Measurements from ENCODE around the gene DDX54. TPM values are rescaled to one million over a fixed set of nuclear protein-coding genes. Genes with fewer than 3 reads are reported as not detected.
"Not testable (repeated sequence)": the region's sequence is repeated elsewhere in the genome, so short reads cannot be mapped to it uniquely, and the experiment has no call there.

Gene DDX54
- polyA plus RNA-seq, 1 donor, result 58.6 TPM

DNA sequence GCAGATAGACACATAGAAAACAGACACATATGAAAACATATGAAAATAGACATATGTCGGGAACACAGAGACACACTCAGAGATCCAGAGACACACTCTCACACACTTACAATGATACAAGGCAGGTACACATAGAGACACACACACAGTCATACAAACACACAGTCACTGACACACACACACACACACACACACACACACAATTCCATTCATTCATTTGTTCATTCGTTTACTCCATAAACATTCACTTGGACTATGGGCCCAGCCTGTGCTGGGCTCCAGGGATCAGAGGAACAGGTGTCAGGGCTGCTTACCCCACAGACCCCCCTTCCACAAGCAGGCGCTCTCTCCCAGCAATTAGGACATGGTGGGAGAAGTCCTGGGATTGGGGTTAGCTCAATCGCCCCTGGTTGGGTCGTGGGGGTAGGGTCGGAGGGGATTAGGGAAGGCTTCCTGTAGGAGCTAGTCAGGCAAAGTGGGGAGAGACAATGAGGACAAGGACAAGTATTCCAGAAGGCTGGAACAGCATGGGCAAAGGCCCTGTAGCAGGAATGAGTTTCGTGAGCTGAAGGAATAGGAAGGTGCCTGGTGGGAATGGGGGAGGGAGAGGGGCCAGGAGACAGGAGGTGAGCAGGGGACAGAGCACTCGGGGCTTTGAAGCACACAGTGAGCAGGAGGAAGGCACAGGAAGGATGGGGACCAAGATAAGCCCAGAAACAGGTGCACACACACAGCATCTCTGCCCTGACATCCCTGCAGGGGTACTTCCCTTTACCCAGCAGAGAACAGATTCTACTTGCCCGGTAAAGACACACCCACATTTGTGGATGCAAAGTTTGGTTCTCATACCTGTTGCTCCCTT, 56.2 kb downstream of the DDX54 start:
- DNase-seq, result no peak

DNA sequence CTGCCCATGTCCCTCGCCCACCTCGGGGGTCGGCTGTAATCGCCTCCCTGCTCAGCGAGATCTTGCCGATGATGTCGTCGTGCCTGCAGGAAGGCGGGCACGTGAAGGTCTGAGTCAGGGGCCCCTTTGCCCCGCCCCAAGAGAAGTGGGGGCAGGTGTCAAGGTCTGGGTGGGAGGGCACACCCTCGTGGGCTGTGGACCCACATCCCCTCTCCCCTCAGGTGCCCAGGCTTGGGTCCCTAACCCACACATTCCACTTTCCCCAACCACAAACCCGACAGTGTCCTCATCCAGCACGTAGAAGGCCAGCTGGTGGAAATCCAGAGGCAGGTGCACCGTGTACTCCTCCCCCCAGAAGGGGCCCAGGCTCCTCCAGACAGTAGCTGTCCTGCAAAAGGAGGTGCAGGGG, 57.5 kb downstream of the DDX54 start:
- no peak for DNase-seq

DNA sequence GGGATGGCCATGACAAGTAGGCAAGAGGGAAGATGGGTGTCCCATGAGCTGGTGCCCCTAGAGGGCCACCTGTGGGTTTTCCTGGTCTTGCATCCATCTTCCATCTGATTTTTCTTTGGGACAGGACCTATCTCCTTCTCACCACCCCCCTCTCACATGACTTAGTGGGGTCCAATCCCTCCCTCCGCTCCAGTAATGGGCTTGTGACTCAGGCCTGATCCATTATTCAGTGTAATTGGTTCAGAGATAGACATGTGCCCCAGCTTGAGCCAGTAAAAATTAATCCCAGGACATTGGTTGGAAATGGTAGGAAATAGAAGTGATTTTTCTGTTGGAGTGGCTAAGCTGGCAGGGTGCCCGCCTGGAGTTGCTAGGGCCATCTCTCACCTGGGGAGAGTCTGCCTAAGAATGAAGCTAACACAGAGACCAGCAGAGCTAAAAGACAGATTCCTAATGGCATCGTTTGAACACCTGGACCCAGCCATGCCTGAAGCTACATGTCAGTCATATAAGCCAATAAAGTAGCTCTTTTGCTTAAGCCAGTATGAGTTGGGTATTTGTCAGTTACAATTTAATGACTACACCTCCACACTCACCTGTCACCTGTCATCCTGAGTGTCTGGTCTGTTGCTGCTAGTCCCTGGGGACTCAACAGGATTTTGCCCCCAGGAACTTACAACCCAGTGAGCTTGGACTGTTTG, 64.5 kb downstream of the DDX54 start:
- no peak for DNase-seq

DNA sequence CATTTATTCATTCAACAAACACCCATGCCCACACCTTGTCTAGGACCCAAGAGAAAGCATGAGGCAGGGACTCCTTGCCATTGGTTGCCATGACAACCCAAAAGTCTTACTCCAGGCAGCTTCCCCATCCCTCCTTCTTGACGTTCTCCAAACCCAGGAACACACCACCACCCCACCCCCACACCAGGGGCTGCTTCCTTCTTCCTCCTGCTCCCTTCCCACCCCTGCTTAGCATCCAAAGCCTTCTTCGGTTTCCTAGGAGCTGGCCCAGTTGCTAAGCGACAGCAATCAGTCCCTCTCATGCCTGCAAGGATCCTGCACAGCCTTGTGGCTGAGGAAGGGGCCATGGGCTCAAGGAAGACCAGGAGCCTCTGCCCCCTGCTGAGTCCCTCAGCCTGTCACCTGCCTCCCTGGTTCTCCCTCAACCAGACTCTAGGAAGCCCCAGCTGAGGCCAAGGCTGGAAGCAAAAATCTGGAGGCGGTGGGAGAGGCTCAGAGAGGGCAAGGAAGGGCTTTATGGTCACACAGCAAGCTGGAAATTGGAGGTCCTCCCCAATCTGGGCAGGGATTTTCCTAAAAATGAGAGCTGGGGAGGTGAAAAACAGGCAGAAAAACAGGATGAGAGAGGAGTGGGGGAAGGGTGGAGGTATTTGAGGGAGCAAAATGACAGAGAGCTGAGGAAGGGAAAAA, 65.2 kb downstream of the DDX54 start:
- no peak for DNase-seq

DNA sequence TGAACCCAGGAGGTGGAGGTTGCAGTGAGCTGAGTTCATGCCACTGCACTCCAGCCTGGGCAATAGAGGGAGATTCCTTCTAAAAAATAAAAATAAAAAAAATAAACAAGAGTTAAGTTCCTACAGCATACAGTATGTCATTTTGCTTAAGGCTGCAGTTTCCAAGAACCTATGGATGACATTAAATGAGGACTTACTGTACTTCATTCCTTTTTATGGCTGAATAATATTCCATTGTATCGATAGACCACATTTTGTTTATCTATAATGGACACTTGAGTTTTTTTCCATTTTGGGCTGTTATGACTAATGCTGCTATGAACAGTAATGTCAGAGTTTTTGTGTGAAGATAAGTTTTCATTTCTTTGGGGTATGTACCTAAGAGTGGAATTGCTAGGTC, 67.1 kb downstream of the DDX54 start:
- no peak for DNase-seq

DNA sequence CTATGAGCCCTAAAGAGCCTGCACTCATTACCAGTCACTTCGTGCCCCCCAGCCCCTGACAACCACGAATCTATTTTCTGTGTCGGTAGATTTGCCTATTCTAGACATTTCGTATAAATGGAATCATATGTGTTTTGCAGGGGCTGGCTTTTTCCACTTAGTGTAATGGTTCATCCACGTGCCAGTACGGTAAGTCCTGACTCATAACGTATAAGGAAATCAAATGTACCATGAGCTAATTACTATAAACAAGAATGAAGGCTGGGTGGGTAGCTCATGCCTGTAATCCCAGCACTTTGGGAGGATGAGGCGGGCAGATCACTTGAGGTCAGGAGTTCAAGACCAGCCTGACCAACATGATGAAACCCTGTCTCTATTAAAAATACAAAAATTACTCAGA, 67.6 kb downstream of the DDX54 start:
- not testable (repeated sequence) for DNase-seq

DNA sequence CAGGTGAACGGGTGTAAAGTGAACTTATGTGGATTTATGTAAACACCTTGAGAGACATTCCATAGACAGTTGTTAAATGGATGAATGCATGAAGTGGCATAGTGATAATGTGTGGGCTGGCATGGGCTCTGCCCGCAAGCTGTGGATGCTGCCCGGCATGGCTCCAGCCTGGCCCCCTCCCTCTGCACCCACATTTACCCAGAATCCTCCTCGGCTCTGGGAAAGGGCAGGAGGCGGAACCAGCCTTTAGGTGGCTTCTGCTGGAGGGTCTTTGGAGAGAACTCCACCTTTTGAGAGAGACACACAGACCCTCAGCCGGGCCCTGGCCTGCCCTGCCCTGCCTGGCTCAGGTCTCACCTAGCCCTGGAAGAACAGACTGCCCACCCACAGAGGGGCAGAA, 68.4 kb downstream of the DDX54 start:
- no peak for DNase-seq

DNA sequence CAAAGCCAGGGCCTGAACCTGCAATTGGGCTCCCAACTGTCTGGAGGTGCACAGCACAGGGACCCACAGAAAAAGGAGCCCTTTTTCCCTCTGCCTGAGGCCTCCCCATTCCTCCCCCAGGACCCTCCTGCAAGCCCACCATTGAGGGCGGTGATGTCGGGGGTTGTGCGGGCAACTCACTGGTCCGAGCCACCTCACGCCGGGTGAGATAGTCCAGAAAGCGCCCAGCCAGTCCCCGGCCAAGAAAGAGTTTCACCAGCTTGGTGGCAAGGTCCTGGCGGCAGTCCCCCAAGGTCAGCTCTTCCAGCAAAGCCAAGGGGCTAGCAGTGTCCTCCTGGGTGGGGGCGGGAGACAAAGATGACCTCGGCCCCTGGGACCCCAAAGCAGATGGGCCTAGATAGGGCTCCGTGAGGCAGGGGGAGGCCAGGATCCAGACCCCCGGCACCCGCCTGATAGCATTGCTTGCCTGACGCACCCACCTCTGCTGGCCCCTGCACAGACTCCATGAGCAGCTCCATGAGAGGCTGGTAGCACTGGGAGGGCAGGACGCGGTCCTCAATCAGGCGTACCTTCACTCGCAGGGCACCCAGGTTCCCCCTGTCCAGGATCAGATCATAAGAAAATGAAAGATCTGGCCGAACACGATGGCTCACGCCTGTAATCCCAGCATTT, 69.7 kb downstream of the DDX54 start:
- no peak for DNase-seq

DNA sequence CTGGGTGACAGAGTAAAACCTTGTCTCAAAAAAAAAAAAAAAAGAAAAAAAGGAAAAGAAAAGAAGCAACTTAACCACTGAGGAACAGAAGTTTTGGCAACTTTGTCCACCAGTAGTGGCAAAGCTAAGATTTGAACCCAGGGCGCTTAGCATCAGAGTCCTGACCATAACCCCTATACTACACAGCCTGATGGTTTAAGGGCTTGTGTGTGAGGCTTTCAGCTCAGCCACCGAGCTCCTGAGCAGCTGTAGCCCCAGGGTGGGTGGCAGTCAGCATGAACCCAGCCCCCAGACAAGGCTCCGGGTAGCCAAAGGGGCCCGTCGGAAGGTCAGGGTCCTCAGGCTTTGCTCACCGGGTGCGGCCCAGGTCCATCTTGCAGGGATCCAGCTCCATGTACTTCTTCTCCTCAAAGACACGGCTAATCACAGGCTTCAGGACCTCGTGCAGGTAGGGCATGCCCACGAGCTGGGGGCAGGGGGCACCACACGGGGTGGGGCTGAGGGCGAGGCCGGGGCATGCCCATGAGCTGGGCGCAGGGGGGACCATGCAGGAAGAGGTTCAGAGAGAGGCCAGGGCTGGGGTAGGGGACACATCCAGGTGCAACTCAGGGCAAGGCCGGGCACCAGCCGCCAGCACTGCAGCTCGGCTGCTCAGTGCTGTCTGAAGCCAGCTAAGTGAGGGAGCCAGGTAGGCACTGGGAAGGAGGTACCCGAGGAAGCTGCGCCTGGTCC, 70.7 kb downstream of the DDX54 start:
- no peak for DNase-seq

DNA sequence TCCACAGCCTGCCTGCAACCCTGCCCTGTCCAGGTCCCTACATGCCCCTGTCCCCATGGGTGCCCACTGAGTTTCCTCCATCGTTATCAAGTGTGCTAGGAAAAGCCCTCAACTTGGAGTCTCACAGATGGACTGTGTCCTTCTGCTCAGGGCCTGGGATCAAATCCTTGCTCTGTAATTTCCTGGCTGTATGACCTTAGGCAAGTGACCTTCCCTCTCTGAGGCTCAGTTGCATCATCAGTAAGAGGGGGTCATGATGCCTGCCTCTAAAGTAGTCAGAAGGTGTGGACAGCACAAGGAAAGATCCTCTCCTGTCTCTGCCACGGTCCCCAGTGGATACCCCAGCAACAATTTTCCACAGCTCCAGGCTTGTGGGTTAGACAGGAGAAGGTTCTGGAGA, 71.9 kb downstream of the DDX54 start:
- no peak for DNase-seq

DNA sequence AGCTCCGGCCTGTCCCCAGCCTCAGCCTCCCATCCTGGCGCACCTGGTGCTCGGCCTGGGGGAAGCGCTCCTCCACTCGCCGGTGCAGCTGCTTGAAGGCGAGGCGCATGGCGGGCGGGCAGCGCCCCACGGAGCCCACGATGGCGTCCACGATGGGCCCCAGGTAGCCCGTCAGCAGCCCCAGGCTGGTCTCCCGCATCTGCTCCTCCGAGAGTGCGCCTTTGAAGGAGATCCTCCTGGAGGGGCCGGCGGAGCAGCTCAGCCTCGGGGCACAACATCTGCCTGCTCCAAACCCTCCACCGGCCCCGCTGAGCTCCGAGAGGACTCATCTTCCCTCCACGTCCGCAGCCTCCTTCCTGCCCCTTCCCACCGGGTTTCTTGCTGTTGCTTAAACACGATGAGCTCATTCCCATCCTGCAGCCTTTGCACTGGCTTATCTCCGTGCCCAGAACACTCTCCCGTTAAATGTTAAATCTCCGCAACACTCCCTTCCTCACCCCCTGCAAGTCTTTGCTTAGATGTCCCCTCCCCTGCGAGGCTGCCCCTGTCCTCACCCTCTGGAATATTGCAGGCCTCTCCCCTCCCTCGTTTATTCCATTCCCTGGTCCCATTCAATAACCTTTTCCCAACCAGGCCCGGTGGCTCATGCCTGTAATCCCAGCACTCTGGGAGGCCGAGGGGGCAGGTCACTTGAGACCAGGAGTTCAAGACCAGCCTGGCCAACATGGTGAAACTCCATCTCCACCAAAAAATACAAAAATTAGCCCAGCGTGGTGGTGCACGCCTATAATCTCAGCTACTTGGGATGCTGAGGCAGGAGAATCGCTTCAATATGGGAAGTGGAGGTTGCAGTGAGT, 73.0 kb downstream of the DDX54 start:
- no peak for DNase-seq

DNA sequence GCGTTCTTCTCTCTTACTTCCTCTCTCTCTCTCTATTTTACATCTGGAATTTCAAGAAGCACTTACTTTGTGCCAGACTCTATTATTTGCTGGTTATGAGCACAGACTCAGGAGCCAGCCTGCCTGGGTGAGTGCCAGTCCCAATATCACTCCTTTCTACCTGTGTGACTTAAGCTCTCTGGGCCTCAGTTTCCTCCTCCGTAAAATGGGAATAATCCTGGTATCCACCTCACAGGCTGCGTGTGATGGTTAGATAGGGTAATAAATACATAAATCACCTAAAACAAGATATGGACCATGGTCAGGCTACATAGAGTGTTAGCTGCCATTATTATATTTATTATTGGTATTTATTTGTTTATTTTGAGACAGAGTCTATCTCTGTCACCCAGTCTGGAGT, 74.0 kb downstream of the DDX54 start:
- no peak for DNase-seq

DNA sequence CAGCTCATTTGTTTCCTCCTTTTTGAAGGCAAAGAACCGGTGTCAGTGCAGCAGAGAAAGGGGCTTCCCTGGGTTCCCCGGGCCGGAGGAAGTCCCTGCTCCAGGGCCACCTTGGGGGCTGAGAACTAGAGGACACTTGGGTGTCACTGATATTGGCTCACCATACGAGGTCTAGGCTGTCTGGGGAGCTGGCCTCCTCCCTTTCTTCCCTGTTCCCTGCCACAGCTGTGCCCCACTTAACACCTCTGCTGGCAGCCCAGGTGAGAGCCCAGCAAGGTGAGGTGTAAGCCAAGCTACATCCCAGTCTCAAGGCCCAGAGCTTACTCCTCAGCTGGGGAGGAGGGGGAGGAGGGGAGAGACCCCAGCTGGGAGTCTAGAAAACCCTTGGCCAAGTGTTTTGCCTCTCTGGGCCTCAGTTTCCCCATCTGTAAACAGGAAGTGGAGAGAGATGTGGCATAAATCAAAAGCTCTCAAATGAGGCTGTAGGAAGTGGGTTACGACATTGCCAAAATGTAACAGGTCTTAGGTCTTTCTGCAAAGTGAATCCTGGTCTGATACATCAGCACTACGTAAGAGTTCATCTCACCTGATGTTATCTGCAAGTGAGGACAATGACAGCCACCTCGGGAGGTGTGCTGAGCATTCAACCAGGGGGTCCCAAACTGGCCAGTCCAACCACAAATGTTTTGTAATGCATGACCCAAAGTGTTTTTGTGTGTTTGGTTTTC, 75.2 kb downstream of the DDX54 start:
- no peak for DNase-seq

DNA sequence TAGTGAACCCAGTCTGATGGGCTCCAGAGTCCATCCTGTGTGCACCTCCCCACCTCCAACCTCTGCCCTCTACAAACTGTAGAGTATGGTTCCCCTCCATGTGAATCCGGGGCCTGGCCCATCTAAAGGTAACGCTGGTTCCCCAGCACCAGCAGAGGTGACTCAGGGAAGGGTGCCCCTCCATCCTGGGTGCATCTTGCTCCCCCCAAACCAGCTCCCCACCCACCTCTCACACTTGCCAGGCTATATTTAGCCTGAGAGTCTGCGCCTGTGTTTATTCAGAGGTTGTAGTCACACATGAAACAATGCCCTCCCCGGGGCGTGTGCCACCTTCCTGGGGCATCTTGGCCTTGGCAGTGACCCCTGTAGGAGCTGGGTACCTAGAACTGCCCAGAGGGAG, 75.9 kb downstream of the DDX54 start:
- no peak for DNase-seq

DNA sequence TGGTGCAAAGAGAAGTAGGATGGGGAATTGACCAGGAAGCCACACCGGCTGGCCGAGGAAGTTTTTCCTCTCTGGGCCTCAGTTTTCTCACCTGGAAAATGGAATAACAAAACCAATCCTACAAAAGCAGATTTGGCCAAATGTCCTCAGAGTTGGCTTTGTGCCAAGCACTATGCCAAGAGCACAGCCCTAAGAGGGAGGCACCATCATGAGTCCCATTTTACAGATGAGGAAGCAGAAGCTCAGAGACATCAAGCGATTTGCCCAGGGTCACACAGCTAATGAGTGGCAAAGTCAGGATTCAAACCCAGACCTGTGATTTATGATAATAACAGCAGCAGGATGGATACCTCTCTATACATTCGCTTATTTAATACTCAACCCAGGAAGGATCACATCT, 77.0 kb downstream of the DDX54 start:
- DNase-seq, result no peak

Other genes with a start within 250 kb of the DDX54 start
- gene OAS3, start 247.0 kb downstream of the DDX54 start, polyA plus RNA-seq (ENCODE audit: insufficient read length), result 11.5 TPM
- 9.9 TPM for gene OAS2, start 207.0 kb downstream of the DDX54 start, polyA plus RNA-seq (ENCODE audit: insufficient read length)
- 12.4 TPM for gene DTX1, start 128.7 kb downstream of the DDX54 start, polyA plus RNA-seq (ENCODE audit: insufficient read length)
- 6.3 TPM for gene RASAL1, start 49.7 kb downstream of the DDX54 start, polyA plus RNA-seq (ENCODE audit: insufficient read length)
- gene CFAP73, start 35.8 kb downstream of the DDX54 start, polyA plus RNA-seq (ENCODE audit: insufficient read length), result 1.3 TPM
- gene RITA1, start 243 bp upstream of the DDX54 start, polyA plus RNA-seq (ENCODE audit: insufficient read length), result 12.8 TPM
- gene TPCN1, start 36.0 kb upstream of the DDX54 start, polyA plus RNA-seq (ENCODE audit: insufficient read length), result 41.6 TPM
- gene SLC8B1, start 149.6 kb upstream of the DDX54 start, polyA plus RNA-seq (ENCODE audit: insufficient read length), result 13.2 TPM
- 20.6 TPM for gene PLBD2, start 173.1 kb upstream of the DDX54 start, polyA plus RNA-seq (ENCODE audit: insufficient read length)
- 0.23 TPM for gene SDS, start 218.4 kb upstream of the DDX54 start, polyA plus RNA-seq (ENCODE audit: insufficient read length)
- gene SDSL, start 236.9 kb upstream of the DDX54 start, polyA plus RNA-seq (ENCODE audit: insufficient read length), result 9.0 TPM